ENCODE results near the gene MAMSTR.
"Not testable (repeated sequence)": the region's sequence is repeated elsewhere in the genome, so short reads cannot be mapped to it uniquely, and the experiment has no call there.

The MAMSTR gene

GRCh38 chr19:48705431-48705830 is 14.1 kb downstream of the MAMSTR start:
- H3K4me3 ChIP-seq (ENCODE audit: low read length), result no peak overlapping the region
- H3K4me1 ChIP-seq (ENCODE audit: insufficient read depth, low read length), result no peaks in the 10 kb centered on the region
- no peaks in the 10 kb centered on the region for H3K36me3 ChIP-seq (ENCODE audit: insufficient read depth, low read length)
- no peak overlapping the region for H2AFZ ChIP-seq (ENCODE audit: low read depth, low read length)
- H3K9me3 ChIP-seq (ENCODE audit: low read length), result peaks cover 8% of the 10 kb centered on the region
- no peaks in the 10 kb centered on the region for H3K27me3 ChIP-seq (ENCODE audit: insufficient read depth, low read length)

- Histone ChIP-seq H2AFZ (ENCODE audit: low read depth, low read length) (no peak overlapping the region), H3K9me3 (ENCODE audit: low read length) (peaks cover 8% of the 10 kb centered on the region), H3K4me1 (ENCODE audit: insufficient read depth, low read length) (no peaks in the 10 kb centered on the region), H3K4me3 (ENCODE audit: low read length) (no peak overlapping the region), H3K36me3 (ENCODE audit: insufficient read depth, low read length) (no peaks in the 10 kb centered on the region), H3K27me3 (ENCODE audit: insufficient read depth, low read length) (no peaks in the 10 kb centered on the region)
These were observed 16.2 kb downstream of the MAMSTR start for GRCh38 chr19:48703316-48703715.

GRCh38 chr19:48702701-48703100 is 16.8 kb downstream of the MAMSTR start:
- Histone ChIP-seq H3K36me3 (ENCODE audit: insufficient read depth, low read length) (no peaks in the 10 kb centered on the region), H3K4me1 (ENCODE audit: insufficient read depth, low read length) (no peaks in the 10 kb centered on the region), H3K27me3 (ENCODE audit: insufficient read depth, low read length) (no peaks in the 10 kb centered on the region), H2AFZ (ENCODE audit: low read depth, low read length) (no peak overlapping the region), H3K4me3 (ENCODE audit: low read length) (no peak overlapping the region), H3K9me3 (ENCODE audit: low read length) (peaks cover 8% of the 10 kb centered on the region)

DNA sequence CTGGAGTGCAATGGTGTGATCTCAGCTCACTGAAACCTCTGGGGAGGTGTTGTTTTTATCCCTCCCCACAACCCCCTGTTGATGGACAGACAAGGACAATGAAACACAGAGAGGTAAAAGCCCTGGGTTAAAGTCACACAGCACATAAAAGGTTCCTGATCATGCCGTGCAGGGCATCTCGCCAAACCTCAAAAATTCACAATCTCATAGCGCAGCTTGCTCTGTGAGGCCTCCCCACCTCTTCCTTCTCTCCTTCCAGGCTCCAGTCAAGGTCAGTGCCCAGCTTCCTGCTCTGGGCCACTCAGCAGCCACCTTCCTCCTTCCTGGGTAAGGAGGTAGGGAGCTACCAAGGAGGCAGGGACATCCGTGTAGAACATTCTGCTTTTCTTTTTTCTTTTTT is 21.5 kb downstream of the MAMSTR start:
- Histone ChIP-seq H3K4me1 (ENCODE audit: insufficient read depth, low read length) (no peaks in the 10 kb centered on the region), H3K36me3 (ENCODE audit: insufficient read depth, low read length) (no peaks in the 10 kb centered on the region), H3K27me3 (ENCODE audit: insufficient read depth, low read length) (peaks cover 23% of the 10 kb centered on the region), H3K9me3 (ENCODE audit: low read length) (peaks cover 3% of the 10 kb centered on the region), H2AFZ (ENCODE audit: low read depth, low read length) (no peak overlapping the region), H3K4me3 (ENCODE audit: low read length) (no peak overlapping the region)

- Histone ChIP-seq H3K4me1 (ENCODE audit: insufficient read depth, low read length) (no peaks in the 10 kb centered on the region), H2AFZ (ENCODE audit: low read depth, low read length) (no peak overlapping the region), H3K36me3 (ENCODE audit: insufficient read depth, low read length) (no peaks in the 10 kb centered on the region), H3K27me3 (ENCODE audit: insufficient read depth, low read length) (peaks cover 23% of the 10 kb centered on the region), H3K9me3 (ENCODE audit: low read length) (no peaks in the 10 kb centered on the region), H3K4me3 (ENCODE audit: low read length) (no peak overlapping the region)
These were observed 23.0 kb downstream of the MAMSTR start for GRCh38 chr19:48696353-48697010.

DNA sequence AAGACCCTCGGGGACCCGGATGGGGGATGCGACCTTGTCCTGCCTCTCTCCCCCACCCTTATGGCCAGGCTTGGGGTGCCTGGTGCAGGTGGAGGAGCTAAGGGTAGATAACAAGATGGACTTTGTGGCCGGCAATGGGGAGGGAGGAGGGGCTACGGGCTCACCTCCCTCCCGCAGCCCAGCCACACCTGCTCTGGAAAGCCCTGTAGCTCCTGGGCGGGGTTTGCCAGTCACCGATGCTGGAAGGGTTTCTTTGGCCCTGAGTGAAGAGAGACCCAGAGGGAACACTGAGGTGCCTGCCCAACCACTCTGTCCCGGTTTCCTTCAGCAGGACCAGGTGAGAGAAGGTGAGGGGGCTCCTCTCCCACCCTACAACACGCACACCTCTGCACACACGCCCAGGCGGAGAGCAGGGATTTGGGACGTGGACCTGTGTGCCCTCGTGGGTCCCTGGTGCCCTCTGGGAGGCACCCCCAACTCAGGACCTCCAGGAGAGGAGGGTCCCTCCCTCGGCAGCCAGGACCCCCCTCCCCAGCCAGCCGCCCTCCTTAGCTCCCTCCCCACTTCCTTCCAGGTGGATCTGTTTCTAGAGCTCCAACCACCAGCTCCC is 23.7 kb downstream of the MAMSTR start, which contains the start of gene FUT2:
Gene FUT2, plus strand, starts transcription at position 229 of the 610 bp plus-strand sequence. CDS start 6,986 bp downstream, outside the sequence.
- no peak within 1 kb of the TSS for H3K4me3 ChIP-seq (ENCODE audit: low read length)
- H2AFZ ChIP-seq (ENCODE audit: low read depth, low read length), result no peak within 1 kb of the TSS
- no peaks in the 10 kb centered on the region for H3K9me3 ChIP-seq (ENCODE audit: low read length)
- H3K4me1 ChIP-seq (ENCODE audit: insufficient read depth, low read length), result no peaks in the 10 kb centered on the region
- no peaks in the 10 kb centered on the region for H3K36me3 ChIP-seq (ENCODE audit: insufficient read depth, low read length)
- peaks cover 23% of the 10 kb centered on the region for H3K27me3 ChIP-seq (ENCODE audit: insufficient read depth, low read length)

GRCh38 chr19:48693629-48694028 is 25.9 kb downstream of the MAMSTR start:
- H2AFZ ChIP-seq (ENCODE audit: low read depth, low read length), result not testable (repeated sequence)

GRCh38 chr19:48689449-48689848 is 30.1 kb downstream of the MAMSTR start:
- Histone ChIP-seq H3K27me3 (ENCODE audit: insufficient read depth, low read length) (peaks cover under 1% of the 10 kb centered on the region), H3K9me3 (ENCODE audit: low read length) (no peaks in the 10 kb centered on the region), H2AFZ (ENCODE audit: low read depth, low read length) (no peak overlapping the region), H3K36me3 (ENCODE audit: insufficient read depth, low read length) (no peaks in the 10 kb centered on the region), H3K4me3 (ENCODE audit: low read length) (no peak overlapping the region), H3K4me1 (ENCODE audit: insufficient read depth, low read length) (no peaks in the 10 kb centered on the region)

More at GRCh38 chr19:48693629-48694028, 25.9 kb downstream of the MAMSTR start:
- H3K9me3 ChIP-seq (ENCODE audit: low read length); H3K4me1 ChIP-seq (ENCODE audit: insufficient read depth, low read length); H3K36me3 ChIP-seq (ENCODE audit: insufficient read depth, low read length); H3K4me3 ChIP-seq (ENCODE audit: low read length): not testable (repeated sequence)
- peaks cover 23% of the 10 kb centered on the region for H3K27me3 ChIP-seq (ENCODE audit: insufficient read depth, low read length)

DNA sequence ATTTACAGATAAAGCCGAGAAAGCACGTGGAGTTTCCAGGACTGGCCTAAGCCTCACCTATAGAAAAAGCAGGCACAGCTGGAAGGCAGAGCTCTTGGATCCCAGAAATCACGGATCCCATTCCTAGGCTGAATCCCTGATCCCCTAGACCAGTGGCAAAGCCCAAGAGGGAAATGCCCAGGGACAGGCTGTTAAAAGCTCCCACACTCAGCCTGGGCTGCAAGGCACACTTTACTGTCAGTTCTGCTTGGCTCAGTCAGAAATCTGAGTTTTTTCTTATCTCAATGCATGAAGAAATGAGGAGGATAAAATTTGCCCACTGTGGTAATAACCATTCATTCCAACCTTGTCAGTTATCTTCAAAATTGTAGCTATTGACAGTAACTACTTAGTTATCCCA is 31.7 kb downstream of the MAMSTR start:
- Histone ChIP-seq H3K4me1 (ENCODE audit: insufficient read depth, low read length) (no peaks in the 10 kb centered on the region), H3K4me3 (ENCODE audit: low read length) (no peak overlapping the region), H3K27me3 (ENCODE audit: insufficient read depth, low read length) (no peaks in the 10 kb centered on the region), H3K36me3 (ENCODE audit: insufficient read depth, low read length) (no peaks in the 10 kb centered on the region), H2AFZ (ENCODE audit: low read depth, low read length) (no peak overlapping the region), H3K9me3 (ENCODE audit: low read length) (no peaks in the 10 kb centered on the region)

DNA sequence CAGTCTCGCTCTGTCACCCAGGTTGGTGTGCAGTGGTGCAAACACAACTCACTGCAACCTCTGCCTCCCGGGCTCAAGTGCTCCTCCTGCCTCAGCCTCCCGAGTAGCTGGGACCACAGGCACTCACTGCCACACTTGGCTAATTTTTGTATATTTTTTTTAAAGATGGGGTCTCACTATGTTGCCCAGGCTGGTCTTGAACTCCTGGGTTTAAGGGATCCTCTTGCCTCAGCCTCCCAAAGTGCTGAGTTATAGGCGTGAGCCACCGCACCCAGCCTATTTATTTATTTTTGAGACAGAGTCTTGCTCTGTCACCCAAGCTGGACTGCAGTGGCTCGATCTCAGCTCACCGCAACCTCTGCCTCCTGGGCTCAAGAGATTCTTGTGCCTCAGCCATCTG is 32.9 kb downstream of the MAMSTR start:
- H3K9me3 ChIP-seq (ENCODE audit: low read length); H3K4me1 ChIP-seq (ENCODE audit: insufficient read depth, low read length); H2AFZ ChIP-seq (ENCODE audit: low read depth, low read length); H3K36me3 ChIP-seq (ENCODE audit: insufficient read depth, low read length); H3K27me3 ChIP-seq (ENCODE audit: insufficient read depth, low read length); H3K4me3 ChIP-seq (ENCODE audit: low read length): not testable (repeated sequence)

DNA sequence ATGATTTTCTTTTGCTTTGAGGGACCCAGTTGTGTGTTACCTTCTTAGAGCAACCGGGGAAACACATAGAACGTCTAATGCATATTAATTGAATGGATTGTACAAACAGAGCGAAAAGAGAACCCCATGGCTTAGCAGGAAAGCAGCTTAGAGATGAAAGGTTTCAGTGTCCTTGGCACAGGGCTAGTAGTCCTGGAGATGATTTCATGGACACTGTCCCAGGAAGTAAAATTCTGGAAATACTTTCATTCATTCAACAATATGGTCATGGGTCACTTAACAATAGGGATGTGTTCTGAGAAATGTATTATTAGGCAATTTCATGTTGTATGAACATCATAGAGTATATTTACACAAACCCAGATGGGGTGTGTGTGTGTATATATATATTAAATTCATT is 33.4 kb downstream of the MAMSTR start:
- Histone ChIP-seq H3K9me3 (ENCODE audit: low read length) (no peaks in the 10 kb centered on the region), H3K27me3 (ENCODE audit: insufficient read depth, low read length) (no peaks in the 10 kb centered on the region), H3K36me3 (ENCODE audit: insufficient read depth, low read length) (no peaks in the 10 kb centered on the region), H3K4me1 (ENCODE audit: insufficient read depth, low read length) (no peaks in the 10 kb centered on the region), H3K4me3 (ENCODE audit: low read length) (no peak overlapping the region), H2AFZ (ENCODE audit: low read depth, low read length) (no peak overlapping the region)

GRCh38 chr19:48685583-48685982 is 33.9 kb downstream of the MAMSTR start:
- Histone ChIP-seq H3K36me3 (ENCODE audit: insufficient read depth, low read length) (no peaks in the 10 kb centered on the region), H3K27me3 (ENCODE audit: insufficient read depth, low read length) (no peaks in the 10 kb centered on the region), H3K9me3 (ENCODE audit: low read length) (no peaks in the 10 kb centered on the region), H3K4me3 (ENCODE audit: low read length) (no peak overlapping the region), H3K4me1 (ENCODE audit: insufficient read depth, low read length) (no peaks in the 10 kb centered on the region), H2AFZ (ENCODE audit: low read depth, low read length) (no peak overlapping the region)

DNA sequence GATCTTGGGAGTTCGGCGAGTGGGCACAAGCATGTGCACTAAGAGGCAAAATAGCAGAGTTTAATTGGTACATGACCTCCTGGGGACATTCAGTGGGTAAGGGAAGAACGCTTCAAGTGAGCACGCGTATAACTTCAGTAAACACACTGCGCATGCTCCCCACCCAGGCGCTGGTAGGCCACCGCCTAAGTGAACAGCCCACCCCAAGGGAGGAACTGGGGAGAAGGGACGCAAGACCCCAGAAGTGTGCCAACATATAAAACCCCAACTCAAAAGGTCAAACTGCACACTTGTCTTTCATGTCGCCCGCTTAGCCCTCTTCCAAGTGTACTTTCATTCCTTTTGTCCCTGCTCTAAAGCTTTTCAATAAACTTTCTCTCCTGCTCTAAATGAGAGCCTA is 36.2 kb downstream of the MAMSTR start:
- no peak overlapping the region for H3K4me3 ChIP-seq (ENCODE audit: low read length)

DNA sequence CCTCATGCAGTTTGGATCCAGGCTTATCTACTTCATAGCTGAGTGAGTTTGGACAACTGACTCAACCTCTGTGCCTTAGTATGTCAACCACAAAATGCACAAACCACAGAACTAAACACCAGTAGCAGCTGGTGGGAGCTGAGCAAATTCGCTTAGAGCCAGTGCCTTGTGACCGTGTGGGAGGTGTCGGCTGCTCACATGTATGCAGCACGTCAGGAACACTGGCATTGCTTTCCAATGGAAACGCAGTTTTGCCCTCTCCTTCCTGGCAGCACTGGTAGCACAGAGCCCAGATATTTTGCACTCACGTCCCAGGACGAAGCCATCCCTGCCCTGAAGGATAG is 38.4 kb downstream of the MAMSTR start:
- H3K4me3 ChIP-seq (ENCODE audit: low read length), result no peak overlapping the region
- no peak overlapping the region for H2AFZ ChIP-seq (ENCODE audit: low read depth, low read length)
- H3K4me1 ChIP-seq (ENCODE audit: insufficient read depth, low read length), result no peaks in the 10 kb centered on the region
- no peaks in the 10 kb centered on the region for H3K36me3 ChIP-seq (ENCODE audit: insufficient read depth, low read length)
- no peaks in the 10 kb centered on the region for H3K27me3 ChIP-seq (ENCODE audit: insufficient read depth, low read length)
- H3K9me3 ChIP-seq (ENCODE audit: low read length), result no peaks in the 10 kb centered on the region

More for the DNA sequence above, 36.2 kb downstream of the MAMSTR start:
- no peak overlapping the region for H2AFZ ChIP-seq (ENCODE audit: low read depth, low read length)
- no peaks in the 10 kb centered on the region for H3K36me3 ChIP-seq (ENCODE audit: insufficient read depth, low read length)
- H3K9me3 ChIP-seq (ENCODE audit: low read length), result no peaks in the 10 kb centered on the region
- no peaks in the 10 kb centered on the region for H3K27me3 ChIP-seq (ENCODE audit: insufficient read depth, low read length)
- no peaks in the 10 kb centered on the region for H3K4me1 ChIP-seq (ENCODE audit: insufficient read depth, low read length)
